ENCODE measurements around the gene DSC2. TPM values are rescaled to one million over a fixed set of nuclear protein-coding genes. Genes with fewer than 3 reads are reported as not detected.

DSC2 gene
- total and polyA plus RNA-seq, 2 of the 8 experiments (the other 6 are each of a cell fraction or from before 2014, with no cell fraction given), result 4.6 to 39.7 TPM

DNA sequence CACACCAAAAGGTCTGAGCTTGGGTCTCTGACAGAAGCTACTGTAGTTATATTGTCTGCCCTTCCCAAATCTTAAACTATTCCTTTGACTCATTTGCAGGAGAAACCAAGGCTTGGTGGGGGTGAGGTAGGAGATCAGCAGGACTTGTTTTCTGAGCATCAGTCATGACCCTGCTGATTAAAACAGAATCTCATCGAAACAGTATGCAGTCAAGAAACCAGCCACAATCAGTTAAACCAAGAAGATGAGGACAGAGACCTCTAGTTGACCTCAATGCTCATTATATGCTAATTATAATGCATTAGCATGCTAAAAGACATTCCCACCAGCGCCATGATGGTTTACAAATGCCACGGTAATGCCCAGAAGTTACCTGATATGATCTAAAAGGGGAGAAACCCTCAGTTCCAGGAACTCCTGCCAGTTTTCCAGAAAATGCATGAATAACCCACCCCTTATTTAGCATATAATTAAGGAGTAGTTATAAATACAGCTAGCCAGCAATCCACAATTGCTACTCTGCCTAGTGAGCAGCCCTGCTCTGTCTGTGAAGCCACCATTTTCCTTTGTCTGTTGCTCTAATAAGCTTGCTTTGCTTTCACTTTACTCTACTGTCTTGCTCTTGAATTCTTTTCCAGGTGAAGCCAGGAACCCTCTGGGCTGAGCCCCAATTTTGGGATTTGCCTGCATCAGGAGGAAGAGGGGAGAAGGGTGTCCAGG, 86.3 kb downstream of the DSC2 start:
- no peak overlapping the region for H3K23ac ChIP-seq (ENCODE audit: insufficient read length)
- H2BK12ac ChIP-seq (ENCODE audit: low read depth, low read length), result no peak overlapping the region
- FAIRE-seq (no peak), DNase-seq (ENCODE audit: low read depth in 1 of 2, low spot score in 2 of 2) (no peak)
- H2AFZ ChIP-seq (ENCODE audit: low read length), result no peak overlapping the region
- no peak overlapping the region for H2BK15ac ChIP-seq (ENCODE audit: low read length)
- H3K27ac ChIP-seq (ENCODE audit: low read depth, low read length), result no peak overlapping the region
- H3K4me2 ChIP-seq (ENCODE audit: insufficient read depth in 1 of 2, low read depth in 2 of 2, low read length in 2 of 2), result no peak overlapping the region
- no peak overlapping the region for H2BK20ac ChIP-seq (ENCODE audit: low read length)
- H3K79me2 ChIP-seq (ENCODE audit: control insufficient read depth in 1 of 2, insufficient read depth in 2 of 2, low read length in 2 of 2), result no peaks in the 10 kb centered on the region
- no peak overlapping the region for H2BK120ac ChIP-seq (replicated peaks; ENCODE audit: low read depth, low read length)
- TF ChIP-seq EP300 (IDR thresholded peaks at IDR 0.05; ENCODE audit: borderline replicate concordance in 1 of 2, low read depth in 2 of 2, low read length in 2 of 2), result no peak
- no peaks in the 10 kb centered on the region for H3K23me2 ChIP-seq (ENCODE audit: low read depth, low read length)
- H3K4ac ChIP-seq (replicated peaks; ENCODE audit: insufficient read length, low read depth, low read length), result no peak overlapping the region
- no peak overlapping the region; a peak in 1 of 7 replicates for H3K9ac ChIP-seq (replicated peaks in 1 of 4; ENCODE audit: extremely low read depth in 1 of 4, low read depth in 3 of 4, low read length in 3 of 4)
- no peak overlapping the region for H4K5ac ChIP-seq (ENCODE audit: insufficient read length, low read depth, low read length)
- POLR2A ChIA-PET (ENCODE audit: partially characterized antibody), result no interaction called here
- H2BK5ac ChIP-seq (ENCODE audit: low read depth, low read length), result no peak overlapping the region
- CTCF ChIA-PET (ENCODE audit: partially characterized antibody), result interaction anchor here (0.6 to 1.0 kb wide), 2 partner anchors 15 to 17 kb away, joined by 3 read pairs; no protein-coding TSS in a partner anchor
- H2AK5ac ChIP-seq (ENCODE audit: low read depth, low read length), result no peak overlapping the region
- no peak overlapping the region for H4K91ac ChIP-seq (replicated peaks; ENCODE audit: insufficient read length, low read length)
- no peak overlapping the region for H4K8ac ChIP-seq (ENCODE audit: extremely low read depth, insufficient read depth, low read length)
- no peaks in the 10 kb centered on the region for H4K20me1 ChIP-seq (replicated peaks in 1 of 2; ENCODE audit: control insufficient read depth in 1 of 2, insufficient read depth in 2 of 2, low read length in 2 of 2)
- no peak overlapping the region for H3K18ac ChIP-seq (ENCODE audit: extremely low read depth, low read length)
- WGBS, 2 experiments (ENCODE audit: extremely low coverage in 1 of 2, insufficient coverage in 1 of 2, insufficient read length in 1 of 2, insufficient replicate concordance in 2 of 2, low coverage in 1 of 2, low lambda C conversion rate in 2 of 2, missing lambda C conversion rate in 1 of 2), result 93% methylated on average over 3 of the region's 3 CpGs; no CpG with 5 or more reads in 1 of the 2 experiments
- no peak overlapping the region for H3K56ac ChIP-seq (replicated peaks; ENCODE audit: insufficient read length, low read depth, low read length)
- no peaks in the 10 kb centered on the region for H3K79me1 ChIP-seq (ENCODE audit: low read depth, low read length)
- no peak overlapping the region for H3K4me3 ChIP-seq (ENCODE audit: extremely low read depth in 1 of 4, insufficient read depth in 2 of 4, low read depth in 3 of 4, low read length in 4 of 4)
- H3K4me1 ChIP-seq (replicated peaks in 1 of 4; ENCODE audit: control insufficient read depth in 3 of 4, insufficient read depth in 4 of 4, low read length in 3 of 4), result no peaks in the 10 kb centered on the region
- no peaks in the 10 kb centered on the region for H3K9me3 ChIP-seq (ENCODE audit: insufficient read depth in 2 of 2, low read depth in 1 of 2, low read length in 1 of 2)
- H3K36me3 ChIP-seq (ENCODE audit: control insufficient read depth in 2 of 4, insufficient read depth in 4 of 4, low read length in 3 of 4), result no peaks in the 10 kb centered on the region
- no peaks in the 10 kb centered on the region for H3K27me3 ChIP-seq (replicated peaks in 1 of 4; ENCODE audit: control insufficient read depth in 3 of 4, extremely low read depth in 1 of 4, insufficient read depth in 3 of 4, low read length in 3 of 4)
- no peak overlapping the region for H3K14ac ChIP-seq (ENCODE audit: insufficient read length)

All from H1 (cell line).